ENCODE data around the gene RARB. TPM values are rescaled to one million over a fixed set of nuclear protein-coding genes. Genes with fewer than 3 reads are reported as not detected.

Gene RARB
- total and polyA plus RNA-seq, 2 donors (not counting 3 experiments of a cell fraction or from before 2014, with no cell fraction given): 15.3 to 23.4 TPM

DNA sequence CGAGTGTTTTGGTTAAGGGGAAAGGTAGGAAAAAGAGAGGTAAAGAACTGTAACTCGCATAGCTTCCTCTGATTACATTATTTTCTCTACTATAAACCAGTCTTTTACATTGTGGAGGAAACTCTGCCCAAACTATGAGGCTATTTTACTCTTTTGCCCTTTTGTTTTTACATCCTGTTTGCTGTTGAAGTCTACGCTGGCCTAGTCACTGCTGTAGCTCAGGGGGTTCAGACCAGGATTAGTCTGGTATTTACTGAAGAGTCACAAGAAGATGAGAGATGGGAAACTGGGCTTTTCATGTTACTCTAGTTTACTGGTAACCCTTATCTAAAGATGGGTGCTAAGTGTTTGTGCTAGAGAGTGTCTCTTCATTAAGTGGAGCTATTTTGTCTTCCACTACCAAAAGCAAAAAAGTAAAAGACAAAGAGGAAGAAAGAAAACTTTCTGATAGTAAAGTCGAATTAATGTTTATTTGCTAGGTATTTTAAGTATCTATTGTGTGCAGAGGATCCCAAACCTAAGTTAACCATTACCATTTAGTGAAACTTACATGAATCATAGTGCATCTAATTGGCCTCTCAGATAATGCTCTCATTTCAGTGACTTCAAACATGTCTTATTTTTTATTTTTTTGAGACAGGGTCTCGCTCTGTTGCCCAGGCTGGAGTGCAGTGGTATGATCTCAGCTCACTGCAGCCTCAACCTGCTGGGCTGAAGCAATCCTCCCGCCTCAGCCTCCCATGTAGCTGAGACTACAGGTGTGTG, 10.9 kb downstream of the RARB start:
- peaks cover 15% of the 10 kb centered on the region for H3K4me1 ChIP-seq (ENCODE audit: control insufficient read depth, extremely low read depth, insufficient read depth, low read length)
- intact Hi-C loops (cut with micrococcal nuclease) (loop anchor here (5.0 kb wide), 1 partner anchor 1447 kb away; no protein-coding TSS in a partner anchor), dilution Hi-C loops (cut with MboI; ENCODE audit: extremely low pct_ligation_motif_present, low sequenced_read_pairs) (no loop called here)
- H3K9ac ChIP-seq (replicated peaks; ENCODE audit: extremely low read depth, insufficient read depth, low read length): no peak overlapping the region
- no peaks in the 10 kb centered on the region for H3K9me3 ChIP-seq (replicated peaks; ENCODE audit: control insufficient read depth, insufficient read depth, low read length)
- no peaks in the 10 kb centered on the region for H4K20me1 ChIP-seq (replicated peaks; ENCODE audit: control insufficient read depth, extremely low read depth, insufficient read depth, low read length)
- peak; percentile 72 for DNase-seq (ENCODE audit: low read depth, low spot score)
- no peaks in the 10 kb centered on the region for H3K9me1 ChIP-seq (replicated peaks; ENCODE audit: control insufficient read depth, extremely low read depth, insufficient read depth, low read length)
- H3K27me3 ChIP-seq (ENCODE audit: control insufficient read depth in 2 of 2, insufficient read depth in 2 of 2, low read length in 2 of 2): no peaks in the 10 kb centered on the region
- peak overlapping the region; percentile 8 for H2AFZ ChIP-seq (ENCODE audit: low read depth, low read length)
- TF ChIP-seq FOS (IDR thresholded peaks at IDR 0.05; ENCODE audit: borderline replicate concordance, insufficient read depth, low read length) (no peak), EZH2 (IDR thresholded peaks at IDR 0.05; ENCODE audit: borderline replicate concordance, low read depth, low read length, severe bottlenecking) (no peak), POLR2AphosphoS5 (IDR thresholded peaks at IDR 0.05; ENCODE audit: insufficient read depth, low read depth, low read length) (no peak), POLR2A (IDR thresholded peaks at IDR 0.05; ENCODE audit: low read depth, low read length) (no peak), GATA2 (IDR thresholded peaks at IDR 0.05; ENCODE audit: insufficient read depth, insufficient read length, low read depth, low read length) (no peak), MYC (IDR thresholded peaks at IDR 0.05; ENCODE audit: low read depth, low read length) (no peak), JUN (IDR thresholded peaks at IDR 0.05; ENCODE audit: borderline replicate concordance, insufficient read depth, insufficient read length, low read depth) (no peak)
- TF ChIP-seq, protein P1, sequence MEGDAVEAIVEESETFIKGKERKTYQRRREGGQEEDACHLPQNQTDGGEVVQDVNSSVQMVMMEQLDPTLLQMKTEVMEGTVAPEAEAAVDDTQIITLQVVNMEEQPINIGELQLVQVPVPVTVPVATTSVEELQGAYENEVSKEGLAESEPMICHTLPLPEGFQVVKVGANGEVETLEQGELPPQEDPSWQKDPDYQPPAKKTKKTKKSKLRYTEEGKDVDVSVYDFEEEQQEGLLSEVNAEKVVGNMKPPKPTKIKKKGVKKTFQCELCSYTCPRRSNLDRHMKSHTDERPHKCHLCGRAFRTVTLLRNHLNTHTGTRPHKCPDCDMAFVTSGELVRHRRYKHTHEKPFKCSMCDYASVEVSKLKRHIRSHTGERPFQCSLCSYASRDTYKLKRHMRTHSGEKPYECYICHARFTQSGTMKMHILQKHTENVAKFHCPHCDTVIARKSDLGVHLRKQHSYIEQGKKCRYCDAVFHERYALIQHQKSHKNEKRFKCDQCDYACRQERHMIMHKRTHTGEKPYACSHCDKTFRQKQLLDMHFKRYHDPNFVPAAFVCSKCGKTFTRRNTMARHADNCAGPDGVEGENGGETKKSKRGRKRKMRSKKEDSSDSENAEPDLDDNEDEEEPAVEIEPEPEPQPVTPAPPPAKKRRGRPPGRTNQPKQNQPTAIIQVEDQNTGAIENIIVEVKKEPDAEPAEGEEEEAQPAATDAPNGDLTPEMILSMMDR (IDR thresholded peaks at IDR 0.05; ENCODE audit: extremely low read depth in 1 of 2, insufficient read depth in 1 of 2, low read depth in 1 of 2, low read length in 2 of 2): no peak
- TF ChIP-seq, protein P2, sequence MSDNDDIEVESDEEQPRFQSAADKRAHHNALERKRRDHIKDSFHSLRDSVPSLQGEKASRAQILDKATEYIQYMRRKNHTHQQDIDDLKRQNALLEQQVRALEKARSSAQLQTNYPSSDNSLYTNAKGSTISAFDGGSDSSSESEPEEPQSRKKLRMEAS (IDR thresholded peaks at IDR 0.05; ENCODE audit: insufficient read depth, insufficient read length): no peak
- FAIRE-seq: peak; percentile 67
- CTCF ChIA-PET: interaction anchor here (1.3 to 2.2 kb wide), 3 partner anchors 10 to 154 kb away, joined by 3 to 8 read pairs (median 7); no protein-coding TSS in a partner anchor
- H3K4me2 ChIP-seq (ENCODE audit: insufficient read depth, low read length): no peak overlapping the region
- H3K79me2 ChIP-seq (ENCODE audit: control insufficient read depth, insufficient read depth, low read length): peaks cover 72% of the 10 kb centered on the region
- POLR2A ChIA-PET: no interaction called here
- no peak overlapping the region for H3K4me3 ChIP-seq (replicated peaks in 1 of 3; ENCODE audit: insufficient read depth in 1 of 3, low read depth in 1 of 3, low read length in 3 of 3)
- H3K27ac ChIP-seq (ENCODE audit: insufficient read depth, low read depth, low read length): peak overlapping the region; percentile 23
- BruUV-seq (replicated peaks): no TSS peak
- H3K36me3 ChIP-seq (ENCODE audit: control insufficient read depth in 2 of 2, extremely low read depth in 1 of 2, insufficient read depth in 2 of 2, low read length in 2 of 2): no peaks in the 10 kb centered on the region
